CD4-positive, alpha-beta T cell treated with Interleukin-2 at 100 ng/mL for 4 hours (primary cell): Measurements from ENCODE around the gene COA1.
"Not testable (repeated sequence)": the region's sequence is repeated elsewhere in the genome, so short reads cannot be mapped to it uniquely, and the experiment has no call there.

Experiments used
- DNase-seq: peaks from one replicate; pipeline ENCODE4 v3.0.0-alpha.2; 2020; ENCODE audit warnings: low spot score

The COA1 gene

GRCh38 chr7:43650457-43651052 is 78.8 kb downstream of the COA1 start:
- no peak for DNase-seq

GRCh38 chr7:43649755-43650274 is 79.5 kb downstream of the COA1 start:
- DNase-seq, result peak; percentile 83

GRCh38 chr7:43648473-43649406 is 80.6 kb downstream of the COA1 start:
- peak; percentile 88 for DNase-seq

- DNase-seq, result peak; percentile 52
These were observed 81.5 kb downstream of the COA1 start for GRCh38 chr7:43647673-43648472.

GRCh38 chr7:43647339-43647672 is 82.0 kb downstream of the COA1 start:
- no peak for DNase-seq

- no peak for DNase-seq
These were observed 82.6 kb downstream of the COA1 start for GRCh38 chr7:43646603-43647338.

- no peak for DNase-seq
These were observed 83.6 kb downstream of the COA1 start for GRCh38 chr7:43645699-43646226.

GRCh38 chr7:43643846-43644245 is 85.5 kb downstream of the COA1 start:
- DNase-seq, result no peak

- no peak for DNase-seq
These were observed 86.3 kb downstream of the COA1 start for GRCh38 chr7:43642897-43643630.

- DNase-seq, result no peak
These were observed 88.6 kb downstream of the COA1 start for GRCh38 chr7:43640679-43641078.

GRCh38 chr7:43639858-43640491 is 89.3 kb downstream of the COA1 start:
- DNase-seq, result no peak

GRCh38 chr7:43637114-43637806 is 92.1 kb downstream of the COA1 start:
- peak; percentile 49 for DNase-seq

- no peak for DNase-seq
These were observed 93.2 kb downstream of the COA1 start for GRCh38 chr7:43636093-43636492.

- no peak for DNase-seq
These were observed 94.9 kb downstream of the COA1 start for GRCh38 chr7:43634384-43634783.

GRCh38 chr7:43632746-43633145 is 96.6 kb downstream of the COA1 start:
- DNase-seq, result no peak

- DNase-seq, result no peak
These were observed 97.8 kb downstream of the COA1 start for GRCh38 chr7:43631559-43631958.

GRCh38 chr7:43630482-43630881 is 98.8 kb downstream of the COA1 start:
- no peak for DNase-seq

GRCh38 chr7:43629857-43630256 is 99.5 kb downstream of the COA1 start:
- no peak for DNase-seq

- DNase-seq, result no peak
These were observed 100.9 kb downstream of the COA1 start for GRCh38 chr7:43628431-43628830.

GRCh38 chr7:43627798-43628197 is 101.5 kb downstream of the COA1 start:
- DNase-seq, result not testable (repeated sequence)
